Lower leg skin (tissue), 3 donors: ENCODE results near the gene TUBA4A.

Source experiments
- POLR2A ChIP-seq, 2 donors: fragments of 450-650 bp; IDR thresholded peaks; one replicate each; pipeline ENCODE4 v1.6.1; 2016 to 2017; ENCODE audit warnings: antibody characterized with exemption in 2 of 2, mild to moderate bottlenecking in 1 of 2, moderate library complexity in 1 of 2
- TF ChIP-seq, protein P1 (sequence below), 3 donors: fragments of 450-650 bp; IDR thresholded peaks; one replicate each; pipeline ENCODE4 v1.5.1; 2016; ENCODE audit warnings: antibody characterized with exemption in 3 of 3, mild to moderate bottlenecking in 3 of 3, moderate library complexity in 2 of 3

DNA sequence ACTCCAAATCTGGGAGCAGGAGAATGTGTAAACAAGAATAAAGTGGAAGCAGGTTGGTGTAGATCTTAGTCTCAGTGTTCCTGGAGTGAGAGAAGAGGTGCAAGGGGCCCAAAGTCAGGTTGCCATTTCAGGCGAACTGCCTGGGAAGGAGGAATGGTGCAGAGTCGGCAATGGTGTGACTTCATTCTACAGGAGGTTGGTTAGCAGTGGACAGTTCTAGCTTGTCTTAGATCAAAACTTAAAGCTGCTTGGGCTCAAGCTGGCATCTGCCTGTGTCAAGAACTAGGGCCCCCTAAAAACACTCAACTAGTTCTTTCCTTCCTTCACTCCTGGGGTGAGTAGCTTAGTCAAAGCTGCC, 4.9 kb downstream of the TUBA4A start:
- TF ChIP-seq, protein P1, sequence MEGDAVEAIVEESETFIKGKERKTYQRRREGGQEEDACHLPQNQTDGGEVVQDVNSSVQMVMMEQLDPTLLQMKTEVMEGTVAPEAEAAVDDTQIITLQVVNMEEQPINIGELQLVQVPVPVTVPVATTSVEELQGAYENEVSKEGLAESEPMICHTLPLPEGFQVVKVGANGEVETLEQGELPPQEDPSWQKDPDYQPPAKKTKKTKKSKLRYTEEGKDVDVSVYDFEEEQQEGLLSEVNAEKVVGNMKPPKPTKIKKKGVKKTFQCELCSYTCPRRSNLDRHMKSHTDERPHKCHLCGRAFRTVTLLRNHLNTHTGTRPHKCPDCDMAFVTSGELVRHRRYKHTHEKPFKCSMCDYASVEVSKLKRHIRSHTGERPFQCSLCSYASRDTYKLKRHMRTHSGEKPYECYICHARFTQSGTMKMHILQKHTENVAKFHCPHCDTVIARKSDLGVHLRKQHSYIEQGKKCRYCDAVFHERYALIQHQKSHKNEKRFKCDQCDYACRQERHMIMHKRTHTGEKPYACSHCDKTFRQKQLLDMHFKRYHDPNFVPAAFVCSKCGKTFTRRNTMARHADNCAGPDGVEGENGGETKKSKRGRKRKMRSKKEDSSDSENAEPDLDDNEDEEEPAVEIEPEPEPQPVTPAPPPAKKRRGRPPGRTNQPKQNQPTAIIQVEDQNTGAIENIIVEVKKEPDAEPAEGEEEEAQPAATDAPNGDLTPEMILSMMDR (IDR thresholded peaks at IDR 0.05): no peak
- no peak for TF ChIP-seq POLR2A (IDR thresholded peaks at IDR 0.05)
